NCI-H748 (cell line): Measurements from ENCODE around the gene HIPK2.
A peak's percentile ranks its signal among the peaks of the same experiment; 100 is the strongest.

Experiments
- DNase-seq: peaks from one replicate; lab custom pipeline; 2025; ENCODE audit not compliant: unreplicated experiment; lab: John Stamatoyannopoulos, UW

Gene HIPK2

GRCh38 chr7:139699640-139700504, 77.9 kb downstream of the HIPK2 start:
- no peak for DNase-seq

GRCh38 chr7:139698844-139699243, 79.0 kb downstream of the HIPK2 start:
- DNase-seq: no peak

- DNase-seq: no peak
Measured at GRCh38 chr7:139698278-139698677, 79.5 kb downstream of the HIPK2 start.

- DNase-seq: peak; percentile 70
Measured at GRCh38 chr7:139697056-139697455, 80.7 kb downstream of the HIPK2 start.

- no peak for DNase-seq
Measured at GRCh38 chr7:139696552-139696951, 81.2 kb downstream of the HIPK2 start.

GRCh38 chr7:139695588-139695987, 82.2 kb downstream of the HIPK2 start:
- no peak for DNase-seq

GRCh38 chr7:139695051-139695450, 82.7 kb downstream of the HIPK2 start:
- no peak for DNase-seq

GRCh38 chr7:139694389-139694676, 83.5 kb downstream of the HIPK2 start:
- peak; percentile 87 for DNase-seq

- no peak for DNase-seq
Measured at GRCh38 chr7:139693651-139694388, 84.0 kb downstream of the HIPK2 start.

- DNase-seq: no peak
Measured at GRCh38 chr7:139692723-139693122, 85.1 kb downstream of the HIPK2 start.

- no peak for DNase-seq
Measured at GRCh38 chr7:139691253-139691781, 86.5 kb downstream of the HIPK2 start.

GRCh38 chr7:139687980-139688632, 89.7 kb downstream of the HIPK2 start:
- no peak for DNase-seq

- DNase-seq: no peak
Measured at GRCh38 chr7:139687211-139687954, 90.4 kb downstream of the HIPK2 start.

- DNase-seq: no peak
Measured at GRCh38 chr7:139683137-139683921, 94.5 kb downstream of the HIPK2 start.

- no peak for DNase-seq
Measured at GRCh38 chr7:139682136-139683013, 95.4 kb downstream of the HIPK2 start.

- no peak for DNase-seq
Measured at GRCh38 chr7:139681812-139682135, 96.0 kb downstream of the HIPK2 start.

GRCh38 chr7:139681463-139681755, 96.4 kb downstream of the HIPK2 start:
- no peak for DNase-seq

- no peak for DNase-seq
Measured at GRCh38 chr7:139680676-139681462, 96.9 kb downstream of the HIPK2 start.
